GM12878 (cell line): ENCODE results near the gene ZBTB32. TPM values are rescaled to one million over a fixed set of nuclear protein-coding genes. Genes with fewer than 3 reads are reported as not detected.

Experiments used
- BHLHE40 ChIP-seq, 2 experiments: fragments of 450-650 bp in 1 of 2; IDR thresholded peaks; 2 replicates each; pipeline ENCODE4 v1.6.1; 2011 to 2017; ENCODE audit warnings: low read depth in 2 of 2, borderline replicate concordance in 1 of 2, improper control_type of control experiment in 1 of 2, low read length in 1 of 2, mild to moderate bottlenecking in 1 of 2
- HDAC6 ChIP-seq: fragments of 200-600 bp; sonication (generic); IDR thresholded peaks from one replicate; pipeline ENCODE4 v1.8.0; 2017; ENCODE audit warnings: antibody characterized with exemption; ENCODE audit not compliant: unreplicated experiment
- IRF4 ChIP-seq: IDR thresholded peaks from 2 replicates; pipeline ENCODE4 v1.6.1; 2011; ENCODE audit warnings: low read depth, low read length
- KAT2A ChIP-seq: conservative IDR thresholded peaks from 2 replicates; pipeline ENCODE4 v1.6.1; 2011; ENCODE audit warnings: low read depth, low read length; ENCODE audit not compliant: control insufficient read depth
- MTA2 ChIP-seq: fragments of 450-650 bp; IDR thresholded peaks from 2 replicates; pipeline ENCODE4 v1.6.1; 2016; ENCODE audit warnings: low read depth, mild to moderate bottlenecking, moderate library complexity
- MYB ChIP-seq: fragments of 150-350 bp; IDR thresholded peaks from 2 replicates; pipeline ENCODE4 v1.6.1; 2014; ENCODE audit warnings: mild to moderate bottlenecking, low read depth, low read length, borderline replicate concordance
- NR2C1 ChIP-seq: fragments of 450-650 bp; IDR thresholded peaks from 2 replicates; pipeline ENCODE4 v1.6.1; 2017; ENCODE audit warnings: antibody characterized with exemption, mild to moderate bottlenecking, moderate library complexity
- PML ChIP-seq: IDR thresholded peaks from 2 replicates; pipeline ENCODE4 v1.6.1; 2012; ENCODE audit warnings: low read length, inconsistent platforms
- POLR2AphosphoS5 ChIP-seq: IDR thresholded peaks from 2 replicates; pipeline ENCODE4 v1.6.1; 2011; ENCODE audit warnings: mild to moderate bottlenecking, low read length, inconsistent platforms
- RELA ChIP-seq: fragments of 450-650 bp; IDR thresholded peaks from 2 replicates; pipeline ENCODE4 v1.8.0; 2014; ENCODE audit warnings: borderline replicate concordance; ENCODE audit not compliant: partially characterized antibody
- REST ChIP-seq: IDR thresholded peaks from 2 replicates; pipeline ENCODE4 v1.6.1; 2012; ENCODE audit warnings: mild to moderate bottlenecking, low read depth, low read length
- SMAD1 ChIP-seq: fragments of 450-650 bp; IDR thresholded peaks from 2 replicates; pipeline ENCODE4 v1.6.1; 2018; ENCODE audit warnings: mild to moderate bottlenecking, low read depth; ENCODE audit not compliant: partially characterized antibody
- SMARCA5 ChIP-seq: fragments of 450-650 bp; IDR thresholded peaks from 2 replicates; pipeline ENCODE4 v1.6.1; 2017; ENCODE audit warnings: mild to moderate bottlenecking
- STAT3 ChIP-seq: IDR thresholded peaks from 2 replicates; pipeline ENCODE4 v1.6.1; 2011; ENCODE audit warnings: low read depth, low read length, improper control_type of control experiment
- TARDBP ChIP-seq: IDR thresholded peaks from 2 replicates; pipeline ENCODE4 v1.6.1; 2016; ENCODE audit warnings: borderline replicate concordance
- YY1 ChIP-seq: IDR thresholded peaks from 2 replicates; pipeline ENCODE4 v1.6.1; 2011; ENCODE audit warnings: low read depth, mild to moderate bottlenecking, low read length
- polyA plus RNA-seq, 11 experiments: library from polyadenylated mRNA; depleted of rRNA in 4 of 11; unstranded in 6 of 11; stranded (reverse) in 5 of 11; fragments of >200 nt; fragmentation: Nextera tagmentation in 4 of 11; fragmentation: Illumina TruSeq in 1 of 11; extraction: Ambion mirVana in 4 of 11; extraction: Trizol in 1 of 11; gene quantifications; 1 replicate in 1 of 11; 2 replicates in 10 of 11; pipeline versions ENCODE4 v1.2.1 to v1.2.3, GENCODE V29; 2011 to 2016; ENCODE audit warnings: inconsistent platforms in 2 of 11, missing spikeins in 2 of 11, low read depth in 1 of 11
- total RNA-seq, 4 experiments: library from RNA; depleted of rRNA in 3 of 4; stranded (reverse); fragments of >200 nt in 3 of 4; fragmentation: Illumina TruSeq in 1 of 4; extraction: Trizol in 1 of 4; gene quantifications; 2 replicates each; pipeline versions ENCODE4 v1.2.1 to v1.2.3, GENCODE V29; 2013 to 2021
- TF ChIP-seq, protein P1 (sequence below): fragments of 450-650 bp; IDR thresholded peaks from 2 replicates; pipeline ENCODE4 v1.6.1; 2018; ENCODE audit warnings: mild to moderate bottlenecking, low read depth, moderate library complexity; ENCODE audit not compliant: partially characterized antibody
- TF ChIP-seq, protein P2 (sequence below): IDR thresholded peaks from 2 replicates; pipeline ENCODE4 v1.6.1; 2012; ENCODE audit warnings: low read length, inconsistent platforms
- TF ChIP-seq, protein P3 (sequence below): fragments of 450-650 bp; IDR thresholded peaks from 2 replicates; pipeline ENCODE4 v1.6.1; 2017; ENCODE audit warnings: mild to moderate bottlenecking, low read depth, inconsistent platforms; ENCODE audit not compliant: poor library complexity, severe bottlenecking

Gene ZBTB32
- total and polyA plus RNA-seq, 10 of the 15 experiments (the other 5 are each of a cell fraction or from before 2014, with no cell fraction given): 1.0 to 46.7 (median 16.0) TPM

DNA sequence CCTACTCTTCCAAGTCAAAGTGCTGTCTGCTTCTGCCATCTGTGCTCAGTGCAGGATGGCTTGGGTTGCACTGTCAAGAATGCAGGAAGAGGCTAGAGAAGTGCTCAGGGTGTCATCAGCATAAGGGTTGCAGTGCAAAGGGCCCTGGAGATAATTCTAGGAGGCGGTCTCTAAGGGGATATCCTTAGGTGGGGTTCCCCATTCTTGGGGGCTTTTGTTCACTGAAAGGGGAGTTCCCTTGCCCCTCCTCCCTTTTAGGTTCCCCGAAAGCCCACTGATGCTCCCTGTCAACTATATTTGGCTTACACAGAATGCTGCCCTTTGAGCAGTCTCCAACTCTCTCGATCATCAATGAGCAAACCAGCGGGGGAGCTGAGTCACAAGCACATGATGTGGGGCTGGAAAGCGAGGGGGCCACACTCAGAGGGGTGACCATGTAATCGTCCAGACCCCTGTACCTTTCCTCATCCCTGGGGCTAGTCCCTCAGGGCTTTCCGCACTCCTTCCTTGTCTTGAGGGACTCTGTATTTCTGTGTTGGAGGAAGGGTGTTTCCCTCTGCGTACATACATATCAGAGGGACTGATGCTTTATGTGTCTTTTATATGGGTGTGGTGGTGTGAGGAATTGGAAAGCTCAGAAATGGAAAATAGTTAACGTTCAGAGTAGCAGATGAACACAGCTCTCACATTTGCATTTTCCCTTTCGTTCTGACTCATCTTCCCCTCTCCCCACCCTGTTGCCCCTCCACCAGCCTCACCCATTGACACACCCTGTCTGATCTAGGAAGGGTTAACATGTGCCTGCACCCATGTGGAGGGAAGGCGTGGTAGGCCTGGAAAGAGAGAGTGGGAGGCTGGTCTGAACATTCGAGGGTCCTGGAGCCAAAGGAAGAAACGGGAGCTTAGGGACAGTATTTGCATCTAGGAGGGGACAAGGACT is 6.7 kb downstream of the ZBTB32 start (continued):
- TF ChIP-seq, protein P1, sequence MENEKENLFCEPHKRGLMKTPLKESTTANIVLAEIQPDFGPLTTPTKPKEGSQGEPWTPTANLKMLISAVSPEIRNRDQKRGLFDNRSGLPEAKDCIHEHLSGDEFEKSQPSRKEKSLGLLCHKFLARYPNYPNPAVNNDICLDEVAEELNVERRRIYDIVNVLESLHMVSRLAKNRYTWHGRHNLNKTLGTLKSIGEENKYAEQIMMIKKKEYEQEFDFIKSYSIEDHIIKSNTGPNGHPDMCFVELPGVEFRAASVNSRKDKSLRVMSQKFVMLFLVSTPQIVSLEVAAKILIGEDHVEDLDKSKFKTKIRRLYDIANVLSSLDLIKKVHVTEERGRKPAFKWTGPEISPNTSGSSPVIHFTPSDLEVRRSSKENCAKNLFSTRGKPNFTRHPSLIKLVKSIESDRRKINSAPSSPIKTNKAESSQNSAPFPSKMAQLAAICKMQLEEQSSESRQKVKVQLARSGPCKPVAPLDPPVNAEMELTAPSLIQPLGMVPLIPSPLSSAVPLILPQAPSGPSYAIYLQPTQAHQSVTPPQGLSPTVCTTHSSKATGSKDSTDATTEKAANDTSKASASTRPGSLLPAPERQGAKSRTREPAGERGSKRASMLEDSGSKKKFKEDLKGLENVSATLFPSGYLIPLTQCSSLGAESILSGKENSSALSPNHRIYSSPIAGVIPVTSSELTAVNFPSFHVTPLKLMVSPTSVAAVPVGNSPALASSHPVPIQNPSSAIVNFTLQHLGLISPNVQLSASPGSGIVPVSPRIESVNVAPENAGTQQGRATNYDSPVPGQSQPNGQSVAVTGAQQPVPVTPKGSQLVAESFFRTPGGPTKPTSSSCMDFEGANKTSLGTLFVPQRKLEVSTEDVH: no peak
- TF ChIP-seq SMAD1 (peak; percentile 17), BHLHE40 (IDR thresholded peaks at IDR 0.05; ENCODE audit: borderline replicate concordance in 1 of 2, low read depth in 2 of 2, low read length in 1 of 2) (peak; percentile 59 to 74), REST (no peak), HDAC6 (no peak), YY1 (0 out of 2 replicates have a peak, but pooled peaks have one; percentile 10), STAT3 (no peak), NR2C1 (peak; percentile 20; the same call in 1 of the 2 replicates), TARDBP (no peak), RELA (peak; percentile 88), MTA2 (peak; percentile 50; the same call in 1 of the 2 replicates), POLR2AphosphoS5 (peak; percentile 69; the same call in 1 of the 2 replicates), MYB (no peak), IRF4 (peak; percentile 99), KAT2A (no peak), PML (no peak), SMARCA5 (no peak)
- TF ChIP-seq, protein P2, sequence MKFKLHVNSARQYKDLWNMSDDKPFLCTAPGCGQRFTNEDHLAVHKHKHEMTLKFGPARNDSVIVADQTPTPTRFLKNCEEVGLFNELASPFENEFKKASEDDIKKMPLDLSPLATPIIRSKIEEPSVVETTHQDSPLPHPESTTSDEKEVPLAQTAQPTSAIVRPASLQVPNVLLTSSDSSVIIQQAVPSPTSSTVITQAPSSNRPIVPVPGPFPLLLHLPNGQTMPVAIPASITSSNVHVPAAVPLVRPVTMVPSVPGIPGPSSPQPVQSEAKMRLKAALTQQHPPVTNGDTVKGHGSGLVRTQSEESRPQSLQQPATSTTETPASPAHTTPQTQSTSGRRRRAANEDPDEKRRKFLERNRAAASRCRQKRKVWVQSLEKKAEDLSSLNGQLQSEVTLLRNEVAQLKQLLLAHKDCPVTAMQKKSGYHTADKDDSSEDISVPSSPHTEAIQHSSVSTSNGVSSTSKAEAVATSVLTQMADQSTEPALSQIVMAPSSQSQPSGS: peak; percentile 54
- TF ChIP-seq, protein P3, sequence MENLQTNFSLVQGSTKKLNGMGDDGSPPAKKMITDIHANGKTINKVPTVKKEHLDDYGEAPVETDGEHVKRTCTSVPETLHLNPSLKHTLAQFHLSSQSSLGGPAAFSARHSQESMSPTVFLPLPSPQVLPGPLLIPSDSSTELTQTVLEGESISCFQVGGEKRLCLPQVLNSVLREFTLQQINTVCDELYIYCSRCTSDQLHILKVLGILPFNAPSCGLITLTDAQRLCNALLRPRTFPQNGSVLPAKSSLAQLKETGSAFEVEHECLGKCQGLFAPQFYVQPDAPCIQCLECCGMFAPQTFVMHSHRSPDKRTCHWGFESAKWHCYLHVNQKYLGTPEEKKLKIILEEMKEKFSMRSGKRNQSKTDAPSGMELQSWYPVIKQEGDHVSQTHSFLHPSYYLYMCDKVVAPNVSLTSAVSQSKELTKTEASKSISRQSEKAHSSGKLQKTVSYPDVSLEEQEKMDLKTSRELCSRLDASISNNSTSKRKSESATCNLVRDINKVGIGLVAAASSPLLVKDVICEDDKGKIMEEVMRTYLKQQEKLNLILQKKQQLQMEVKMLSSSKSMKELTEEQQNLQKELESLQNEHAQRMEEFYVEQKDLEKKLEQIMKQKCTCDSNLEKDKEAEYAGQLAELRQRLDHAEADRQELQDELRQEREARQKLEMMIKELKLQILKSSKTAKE: peak; percentile 72
